ENCODE results near the gene TSC22D4. TPM values are rescaled to one million over a fixed set of nuclear protein-coding genes. Genes with fewer than 3 reads are reported as not detected.

The TSC22D4 gene
- total and polyA plus RNA-seq, 9 of the 15 experiments (the other 6 are each of a cell fraction or from before 2014, with no cell fraction given): 0.37 to 107 (median 28.7) TPM

DNA sequence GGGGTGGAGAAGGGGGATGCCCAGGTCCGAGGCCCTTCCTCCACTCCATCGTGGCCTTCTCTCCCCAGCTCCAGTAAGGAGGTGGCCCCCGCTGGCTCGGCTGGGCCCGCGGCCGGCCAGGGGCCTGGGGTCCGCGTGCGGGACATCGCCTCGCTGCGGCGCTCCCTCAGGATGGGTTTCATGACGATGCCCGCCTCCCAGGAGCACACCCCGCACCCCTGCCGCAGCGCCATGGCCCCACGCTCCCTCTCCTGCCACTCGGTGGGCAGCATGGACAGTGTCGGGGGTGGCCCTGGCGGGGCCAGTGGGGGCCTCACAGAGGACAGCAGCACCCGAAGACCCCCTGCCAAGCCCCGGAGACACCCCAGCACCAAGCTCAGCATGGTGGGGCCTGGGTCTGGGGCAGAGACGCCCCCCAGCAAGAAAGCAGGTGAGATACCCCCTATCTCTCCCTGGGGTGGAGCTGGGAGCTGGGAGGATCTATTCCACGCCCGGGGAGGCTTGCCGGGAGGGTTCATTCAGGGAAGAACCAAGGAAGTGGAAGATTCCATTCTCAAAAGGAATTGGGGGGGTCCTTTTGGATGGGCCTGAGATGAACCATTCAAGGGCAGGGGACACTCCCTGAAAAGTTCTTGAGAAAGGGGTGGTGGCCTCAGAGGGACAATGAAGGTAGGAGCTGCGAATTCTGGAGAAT lies 7.9 kb upstream of the TSC22D4 start (continued):
- TF ChIP-seq, protein P1, sequence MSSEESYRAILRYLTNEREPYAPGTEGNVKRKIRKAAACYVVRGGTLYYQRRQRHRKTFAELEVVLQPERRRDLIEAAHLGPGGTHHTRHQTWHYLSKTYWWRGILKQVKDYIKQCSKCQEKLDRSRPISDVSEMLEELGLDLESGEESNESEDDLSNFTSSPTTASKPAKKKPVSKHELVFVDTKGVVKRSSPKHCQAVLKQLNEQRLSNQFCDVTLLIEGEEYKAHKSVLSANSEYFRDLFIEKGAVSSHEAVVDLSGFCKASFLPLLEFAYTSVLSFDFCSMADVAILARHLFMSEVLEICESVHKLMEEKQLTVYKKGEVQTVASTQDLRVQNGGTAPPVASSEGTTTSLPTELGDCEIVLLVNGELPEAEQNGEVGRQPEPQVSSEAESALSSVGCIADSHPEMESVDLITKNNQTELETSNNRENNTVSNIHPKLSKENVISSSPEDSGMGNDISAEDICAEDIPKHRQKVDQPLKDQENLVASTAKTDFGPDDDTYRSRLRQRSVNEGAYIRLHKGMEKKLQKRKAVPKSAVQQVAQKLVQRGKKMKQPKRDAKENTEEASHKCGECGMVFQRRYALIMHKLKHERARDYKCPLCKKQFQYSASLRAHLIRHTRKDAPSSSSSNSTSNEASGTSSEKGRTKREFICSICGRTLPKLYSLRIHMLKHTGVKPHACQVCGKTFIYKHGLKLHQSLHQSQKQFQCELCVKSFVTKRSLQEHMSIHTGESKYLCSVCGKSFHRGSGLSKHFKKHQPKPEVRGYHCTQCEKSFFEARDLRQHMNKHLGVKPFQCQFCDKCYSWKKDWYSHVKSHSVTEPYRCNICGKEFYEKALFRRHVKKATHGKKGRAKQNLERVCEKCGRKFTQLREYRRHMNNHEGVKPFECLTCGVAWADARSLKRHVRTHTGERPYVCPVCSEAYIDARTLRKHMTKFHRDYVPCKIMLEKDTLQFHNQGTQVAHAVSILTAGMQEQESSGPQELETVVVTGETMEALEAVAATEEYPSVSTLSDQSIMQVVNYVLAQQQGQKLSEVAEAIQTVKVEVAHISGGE (CRISPR knock-in tag; IDR thresholded peaks at IDR 0.05): peak in 2 of 3 experiments; percentile 20 to 86; a peak in 3 of 6 replicates
- TF ChIP-seq MAFF (IDR thresholded peaks at IDR 0.05; ENCODE audit: low read length) (peak; percentile 26; the same call in 1 of the 2 replicates), CBX8 (IDR thresholded peaks at IDR 0.05; ENCODE audit: borderline replicate concordance, extremely low read depth, low read depth, low read length, poor library complexity, severe bottlenecking) (no peak)

DNA sequence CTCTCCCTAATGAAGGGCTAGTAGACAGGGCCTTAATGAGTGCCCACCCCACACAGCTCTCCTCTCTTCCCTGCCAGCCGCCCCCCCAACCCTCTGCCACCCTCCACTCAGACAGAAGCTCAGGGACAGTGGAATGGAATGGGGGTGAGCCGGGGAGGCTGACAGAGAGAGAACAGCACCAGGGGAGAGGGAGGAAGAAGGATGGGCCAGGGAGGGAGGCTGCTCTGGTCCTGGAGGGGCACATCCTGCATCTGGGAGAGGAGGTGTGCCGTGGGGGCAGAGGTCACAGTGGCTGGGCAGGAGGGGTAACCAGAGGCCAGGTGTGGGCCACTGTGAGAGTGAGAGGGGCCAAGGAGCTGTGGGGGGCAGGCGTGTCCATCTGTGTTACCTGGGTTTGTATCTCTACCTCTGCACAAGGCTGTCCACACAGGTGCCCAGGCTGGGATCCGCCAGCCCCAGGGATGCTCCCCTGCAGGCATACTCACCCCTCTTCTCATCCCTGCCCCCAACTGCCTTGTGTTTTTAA lies 7.2 kb upstream of the TSC22D4 start:
- no peaks in the 10 kb centered on the region for H4K20me1 ChIP-seq (replicated peaks; ENCODE audit: control insufficient read depth, insufficient read depth, low read length)
- H2AFZ ChIP-seq (ENCODE audit: low read depth, low read length): no peak overlapping the region
- no peak for ATAC-seq
- H3K79me2 ChIP-seq (ENCODE audit: control insufficient read depth, insufficient read depth, low read length): no peaks in the 10 kb centered on the region
- no TSS peak for BruUV-seq (replicated peaks)
- in situ Hi-C loops (cut with MboI): no loop called here
- TF ChIP-seq TCF7L2 (IDR thresholded peaks at IDR 0.05; ENCODE audit: low read depth, low read length) (no peak), MTA2 (IDR thresholded peaks at IDR 0.05; ENCODE audit: low read depth) (no peak), SREBF2 (CRISPR knock-in tag; IDR thresholded peaks at IDR 0.05) (no peak), NR2C1 (IDR thresholded peaks at IDR 0.05) (no peak), NR2C1 (tag; IDR thresholded peaks at IDR 0.05) (no peak)
- TF ChIP-seq, protein P2, sequence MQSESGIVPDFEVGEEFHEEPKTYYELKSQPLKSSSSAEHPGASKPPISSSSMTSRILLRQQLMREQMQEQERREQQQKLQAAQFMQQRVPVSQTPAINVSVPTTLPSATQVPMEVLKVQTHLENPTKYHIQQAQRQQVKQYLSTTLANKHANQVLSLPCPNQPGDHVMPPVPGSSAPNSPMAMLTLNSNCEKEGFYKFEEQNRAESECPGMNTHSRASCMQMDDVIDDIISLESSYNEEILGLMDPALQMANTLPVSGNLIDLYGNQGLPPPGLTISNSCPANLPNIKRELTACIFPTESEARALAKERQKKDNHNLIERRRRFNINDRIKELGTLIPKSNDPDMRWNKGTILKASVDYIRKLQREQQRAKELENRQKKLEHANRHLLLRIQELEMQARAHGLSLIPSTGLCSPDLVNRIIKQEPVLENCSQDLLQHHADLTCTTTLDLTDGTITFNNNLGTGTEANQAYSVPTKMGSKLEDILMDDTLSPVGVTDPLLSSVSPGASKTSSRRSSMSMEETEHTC (IDR thresholded peaks at IDR 0.05): no peak
- H3K4me2 ChIP-seq (ENCODE audit: insufficient read depth, low read length): no peak overlapping the region
- H3K9me3 ChIP-seq (replicated peaks; ENCODE audit: control insufficient read depth, insufficient read depth, low read depth, low read length): no peaks in the 10 kb centered on the region
- peak overlapping the region in 1 of 2 experiments; percentile 23; a peak in 2 of 4 replicates for H3K9ac ChIP-seq (ENCODE audit: insufficient read depth in 1 of 2, low read depth in 2 of 2, low read length in 2 of 2)
- peak in 2 of 4 experiments; percentile 4 to 5 for DNase-seq (ENCODE audit: extremely low read depth in 1 of 4, low spot score in 3 of 4)
- intact Hi-C loops (cut with micrococcal nuclease): no loop called here
- peaks cover 4 to 76% of the 10 kb centered on the region in 2 experiments; a peak in 4 of 5 replicates for H3K4me1 ChIP-seq (replicated peaks in 1 of 2; ENCODE audit: control insufficient read depth in 2 of 2, insufficient read depth in 2 of 2, low read length in 2 of 2)
- H3K4me3 ChIP-seq: no peak overlapping the region
- no peaks in the 10 kb centered on the region for H3K27me3 ChIP-seq (ENCODE audit: control insufficient read depth in 2 of 2, insufficient read depth in 2 of 2, low read length in 2 of 2)
- no peak overlapping the region for H3K27ac ChIP-seq (ENCODE audit: extremely low read depth, low read depth, low read length)
- 74% methylated on average over 4 of the region's 5 CpGs for WGBS (ENCODE audit: insufficient coverage, low coverage, missing lambda C conversion rate)
- POLR2A ChIA-PET: no interaction called here
- CTCF ChIA-PET (ENCODE audit: low intra/inter-chr PET ratio): no interaction called here
- no peak for FAIRE-seq
- no peaks in the 10 kb centered on the region for H3K36me3 ChIP-seq (ENCODE audit: control insufficient read depth, insufficient read depth, low read length)
- H3K9me1 ChIP-seq (ENCODE audit: control insufficient read depth, insufficient read depth, low read length): no peaks in the 10 kb centered on the region

Measured in K562 (cell line).